Endometrial microvascular endothelial cells (primary cell): ENCODE measurements around the gene TNFSF15. TPM values are rescaled to one million over a fixed set of nuclear protein-coding genes. Genes with fewer than 3 reads are reported as not detected.

Source experiments
- in situ Hi-C: cut with HindIII; loops from 2 replicates; pipeline ENCODE4 v1.10.0; 2017; ENCODE audit warnings: low sequenced_read_pairs, low pct_unique_long_range_greater_than_20kb; ENCODE audit errors: inconsistent ontology term
- total RNA-seq: library from RNA; depleted of rRNA; stranded (reverse); fragments of >200 nt; gene quantifications from one replicate; pipeline ENCODE4 v1.2.3, GENCODE V29; 2015; ENCODE audit errors: inconsistent ontology term

Gene TNFSF15
- 2.7 TPM for total RNA-seq

- in situ Hi-C loops: no loop called here
Observed at GRCh38 chr9:114805670-114806525, at the start of gene TNFSF15. Gene TNFSF15, minus strand, starts transcription at chr9:114806039. Its CDS starts 27 bp downstream, at chr9:114806012.

DNA sequence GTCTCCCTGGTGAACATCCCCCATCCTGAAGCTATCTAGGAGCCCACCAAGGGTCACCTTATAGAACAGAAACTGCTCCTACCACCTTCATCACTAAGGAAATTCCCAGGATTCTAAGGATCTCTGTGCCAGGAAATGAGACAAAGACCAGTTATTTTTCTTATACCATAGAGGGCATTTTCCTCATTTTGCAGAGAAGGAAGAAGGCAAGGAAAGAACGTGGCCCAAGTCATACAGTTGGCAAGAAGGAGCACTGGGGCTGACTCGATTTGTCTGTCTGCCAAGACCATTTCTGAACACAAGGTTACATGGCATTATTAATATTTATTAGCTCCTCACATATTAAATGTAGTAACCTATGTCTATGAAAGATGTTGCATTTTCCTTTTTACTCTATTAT is 49.6 kb upstream of the TNFSF15 start:
- in situ Hi-C loops: no loop called here

DNA sequence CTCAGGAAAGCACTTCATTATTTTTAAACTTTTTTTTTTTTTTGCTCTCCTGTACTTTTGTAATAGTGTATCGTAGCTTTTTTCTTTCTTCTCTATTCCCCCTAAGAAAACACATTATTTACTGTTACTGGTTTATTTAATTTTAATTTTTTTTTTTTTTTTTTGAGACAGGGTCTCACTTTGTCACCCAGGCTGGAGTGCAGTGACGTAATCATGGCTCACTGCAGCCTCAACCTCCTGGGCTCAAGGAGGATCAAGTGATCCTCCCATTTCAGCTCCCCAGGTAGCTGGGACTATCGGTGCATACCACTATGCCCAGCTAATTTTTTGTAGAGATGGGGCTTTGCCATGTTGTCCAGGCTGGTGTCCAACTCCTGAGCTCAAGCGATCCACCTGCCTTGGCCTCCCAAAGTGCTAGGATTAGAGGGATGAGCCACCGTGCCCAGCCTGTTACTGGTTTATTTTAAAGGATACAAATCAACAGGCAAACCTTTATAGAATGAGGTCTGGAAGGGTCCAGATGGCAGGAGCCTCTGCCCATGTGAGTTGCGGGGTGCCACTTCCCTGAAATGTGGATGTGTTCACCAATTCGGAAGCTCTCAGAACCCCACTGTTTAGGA is 49.0 kb upstream of the TNFSF15 start:
- in situ Hi-C loops: no loop called here

- in situ Hi-C loops: no loop called here
Observed at GRCh38 chr9:114853071-114853855, 47.4 kb upstream of the TNFSF15 start.

DNA sequence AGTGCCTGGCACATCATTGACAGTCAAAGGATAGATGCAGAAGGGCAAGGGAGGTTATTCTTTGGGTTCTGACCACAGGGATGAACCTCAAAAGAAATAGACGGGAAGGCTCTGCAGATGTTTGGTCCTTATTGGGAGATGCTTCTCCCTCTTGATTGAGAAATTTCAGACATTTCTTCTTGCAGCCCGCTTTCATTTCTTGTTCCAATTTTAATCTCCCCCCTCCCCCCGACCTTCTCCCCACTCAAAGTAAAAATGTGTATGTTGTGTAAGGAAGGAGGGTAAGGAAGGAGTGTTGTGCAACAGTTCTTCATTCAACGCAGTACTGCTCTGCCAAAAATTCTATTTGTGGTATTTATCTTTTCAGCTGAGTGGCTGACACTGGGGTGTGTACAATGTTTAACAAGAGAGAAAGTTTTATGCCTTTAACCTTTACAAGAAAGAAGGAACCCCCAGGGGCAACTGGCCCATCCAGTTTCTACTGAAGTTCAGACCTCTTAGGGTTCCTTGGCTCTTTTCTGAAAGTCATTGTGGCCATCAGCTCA is 46.3 kb upstream of the TNFSF15 start:
- in situ Hi-C loops: no loop called here

DNA sequence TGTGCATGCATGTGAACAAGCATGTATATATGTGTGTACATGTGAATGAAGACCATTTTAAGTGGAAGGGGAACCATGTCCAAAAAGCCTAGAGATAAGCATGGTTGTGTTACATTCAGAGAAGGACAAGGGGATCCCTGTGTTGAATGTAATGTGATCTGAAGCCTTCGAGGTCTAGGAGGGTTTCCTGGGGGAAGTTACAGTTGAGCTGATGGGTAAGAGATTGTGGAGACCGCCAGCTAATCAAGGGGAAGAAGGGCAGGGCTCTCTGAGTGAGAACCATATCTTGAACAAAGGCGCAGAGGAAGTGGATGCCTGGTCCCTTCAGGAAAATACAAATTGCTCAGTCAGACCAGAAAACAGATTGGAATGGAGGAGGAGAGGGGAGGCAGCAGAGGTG is 45.5 kb upstream of the TNFSF15 start:
- in situ Hi-C loops: no loop called here

GRCh38 chr9:114850871-114851270 is 45.0 kb upstream of the TNFSF15 start:
- in situ Hi-C loops: no loop called here

GRCh38 chr9:114849450-114849849 is 43.6 kb upstream of the TNFSF15 start:
- in situ Hi-C loops: no loop called here

DNA sequence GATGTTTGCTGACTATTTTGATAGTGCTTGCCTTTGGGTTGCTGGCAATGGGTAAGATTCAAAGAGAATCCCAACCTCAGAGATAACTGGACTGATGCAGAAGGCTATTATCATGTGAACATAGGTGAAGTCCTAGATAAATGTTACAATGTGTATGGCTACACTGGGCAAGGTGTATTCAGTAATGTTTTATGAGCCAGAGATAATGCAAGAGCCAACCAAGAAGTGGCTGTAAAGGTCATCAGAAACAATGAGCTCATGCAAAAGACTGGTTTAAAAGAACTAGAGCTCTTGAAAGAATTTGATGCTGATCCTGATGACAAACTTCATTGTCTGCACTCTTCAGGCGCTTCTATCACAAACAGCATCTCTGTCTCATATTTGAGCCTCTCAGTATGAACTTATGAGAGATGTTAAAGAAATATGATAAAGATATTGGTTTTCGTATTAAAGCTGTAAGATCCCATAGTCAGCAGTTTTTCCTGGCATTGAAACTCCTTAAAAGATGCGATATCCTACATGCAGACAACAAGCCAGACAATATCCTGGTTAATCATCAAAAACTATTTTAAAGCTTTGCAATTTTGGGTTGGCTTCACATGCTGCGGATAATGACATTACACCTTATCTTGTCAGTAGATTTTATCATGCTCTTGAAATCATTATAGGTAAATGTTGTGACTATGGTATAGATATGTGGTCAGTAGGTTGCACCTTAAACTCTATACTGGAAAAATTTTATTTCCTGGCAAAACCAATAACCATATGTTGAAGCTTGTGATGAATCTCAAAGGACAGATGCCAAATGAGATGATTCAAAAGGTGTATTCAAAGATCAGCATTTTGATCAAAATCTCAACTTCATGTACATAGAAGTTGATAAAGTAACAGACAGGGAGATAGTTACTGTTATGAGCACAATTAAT is 41.9 kb upstream of the TNFSF15 start:
- in situ Hi-C loops: no loop called here

DNA sequence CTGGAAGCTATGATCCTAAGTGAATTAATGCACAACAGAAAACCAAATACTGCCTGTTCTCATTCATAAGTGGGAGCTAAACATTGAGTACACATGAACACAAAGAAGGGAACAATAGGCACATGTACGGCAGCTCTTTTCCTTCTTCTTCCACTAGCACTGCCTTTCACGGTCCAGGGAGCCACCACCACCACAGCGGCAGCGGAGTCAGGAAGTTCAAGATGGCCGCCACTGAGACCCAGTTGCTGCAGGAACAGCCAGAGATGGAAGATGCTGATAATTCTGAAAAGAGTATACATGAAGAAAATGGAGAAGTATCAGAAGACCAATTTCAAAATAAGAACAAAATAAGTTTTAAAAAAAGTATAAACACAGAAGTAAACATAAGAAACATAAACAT is 39.5 kb upstream of the TNFSF15 start:
- in situ Hi-C loops: no loop called here

GRCh38 chr9:114844766-114845165 is 38.9 kb upstream of the TNFSF15 start:
- in situ Hi-C loops: no loop called here

GRCh38 chr9:114837923-114838322 is 32.1 kb upstream of the TNFSF15 start:
- in situ Hi-C loops: no loop called here

- in situ Hi-C loops: no loop called here
Observed at GRCh38 chr9:114836769-114837168, 30.9 kb upstream of the TNFSF15 start.

GRCh38 chr9:114834386-114834785 is 28.5 kb upstream of the TNFSF15 start:
- in situ Hi-C loops: no loop called here

GRCh38 chr9:114830546-114830945 is 24.7 kb upstream of the TNFSF15 start:
- in situ Hi-C loops: no loop called here

DNA sequence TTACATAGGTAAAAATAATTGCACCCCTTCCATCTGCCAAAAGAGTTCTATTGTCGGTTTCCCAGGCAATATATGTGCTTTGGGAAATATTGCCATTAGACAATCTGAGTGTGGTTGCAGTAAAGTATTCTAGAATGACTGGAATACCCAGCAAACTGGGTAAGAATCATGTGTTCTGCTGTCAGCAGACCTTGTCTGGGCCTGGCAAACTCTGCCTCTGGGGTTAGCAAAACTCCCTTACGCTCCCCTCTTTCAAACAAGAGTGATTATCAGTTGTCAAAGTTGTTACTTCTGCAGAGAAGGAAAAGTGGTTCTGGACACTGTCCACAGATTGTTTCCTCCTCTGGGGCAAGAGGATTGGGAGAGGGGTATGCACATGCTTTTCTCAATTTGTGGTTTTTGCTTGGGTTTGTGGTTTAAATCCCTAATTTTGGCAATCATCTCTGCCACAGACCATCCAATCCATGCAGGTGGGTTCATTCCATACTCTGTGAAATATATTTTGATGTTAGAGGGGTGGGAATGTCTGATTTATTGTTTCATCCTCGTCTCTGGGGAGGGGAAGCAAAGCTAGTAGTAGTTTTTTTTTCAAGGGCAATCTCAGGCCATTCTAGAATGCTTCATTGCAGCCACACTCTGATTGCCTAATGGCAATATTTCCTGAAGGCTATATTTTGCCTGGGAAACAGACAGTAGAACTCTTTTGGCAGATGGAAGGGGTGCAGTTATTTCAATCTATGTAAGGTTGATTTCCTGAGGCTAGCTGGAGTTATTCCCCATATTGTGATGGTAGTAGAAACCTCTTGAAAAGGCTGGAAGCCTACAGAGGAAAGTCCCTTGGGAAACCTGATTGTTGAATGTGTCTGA is 24.0 kb upstream of the TNFSF15 start:
- in situ Hi-C loops: no loop called here

- in situ Hi-C loops: no loop called here
Observed at GRCh38 chr9:114828303-114828650, 22.4 kb upstream of the TNFSF15 start.
